ENCODE measurements around the gene FAM171A2. TPM values are rescaled to one million over a fixed set of nuclear protein-coding genes. Genes with fewer than 3 reads are reported as not detected.
A peak's percentile ranks its signal among the peaks of the same experiment; 100 is the strongest.
"Not testable (repeated sequence)": the region's sequence is repeated elsewhere in the genome, so short reads cannot be mapped to it uniquely, and the experiment has no call there.

FAM171A2 gene
- total RNA-seq, 2 donors from 2014 or later = 0.35 to 0.43 TPM

- H3K9me3 Mint-ChIP-seq = no peaks in the 10 kb centered on the region
- no peaks in the 10 kb centered on the region for H3K36me3 Mint-ChIP-seq
- ATAC-seq = peak in 1 of 2 donors; percentile 56
- no peak overlapping the region for H3K27ac Mint-ChIP-seq
- DNase-seq (ENCODE audit: low spot score in 2 of 2) = peak in 1 of 2 donors; percentile 69
Measured at GRCh38 chr17:44354582-44355561, 8.8 kb downstream of the FAM171A2 start.

- DNase-seq (ENCODE audit: low spot score in 2 of 2) = no peak
- H3K36me3 Mint-ChIP-seq = no peaks in the 10 kb centered on the region
- H3K9me3 Mint-ChIP-seq = no peaks in the 10 kb centered on the region
- peak; percentile 16 to 40 for ATAC-seq
- H3K27ac Mint-ChIP-seq = no peak overlapping the region
Measured at GRCh38 chr17:44353672-44354331, 9.9 kb downstream of the FAM171A2 start.

GRCh38 chr17:44352828-44353671, 10.6 kb downstream of the FAM171A2 start:
- no peaks in the 10 kb centered on the region for H3K36me3 Mint-ChIP-seq
- ATAC-seq (no peak), DNase-seq (ENCODE audit: low spot score in 2 of 2) (no peak)
- H3K27ac Mint-ChIP-seq = no peak overlapping the region
- no peaks in the 10 kb centered on the region for H3K9me3 Mint-ChIP-seq

GRCh38 chr17:44351961-44352827, 11.5 kb downstream of the FAM171A2 start:
- Mint-ChIP-seq H3K36me3 (no peaks in the 10 kb centered on the region), H3K27ac (no peak overlapping the region), H3K9me3 (no peaks in the 10 kb centered on the region)
- ATAC-seq (no peak), DNase-seq (ENCODE audit: low spot score in 2 of 2) (no peak)

DNA sequence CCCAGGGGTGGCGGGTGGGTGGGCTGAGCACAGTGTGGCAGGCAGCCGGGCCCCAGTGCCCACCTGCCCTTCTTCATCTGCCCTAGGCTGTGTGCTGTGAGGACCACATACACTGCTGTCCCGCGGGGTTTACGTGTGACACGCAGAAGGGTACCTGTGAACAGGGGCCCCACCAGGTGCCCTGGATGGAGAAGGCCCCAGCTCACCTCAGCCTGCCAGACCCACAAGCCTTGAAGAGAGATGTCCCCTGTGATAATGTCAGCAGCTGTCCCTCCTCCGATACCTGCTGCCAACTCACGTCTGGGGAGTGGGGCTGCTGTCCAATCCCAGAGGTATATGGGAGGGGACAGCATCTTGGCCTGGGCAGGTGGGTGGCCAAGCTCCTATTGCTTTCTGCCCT, 12.2 kb downstream of the FAM171A2 start:
- no peaks in the 10 kb centered on the region for H3K9me3 Mint-ChIP-seq
- ATAC-seq = no peak

GRCh38 chr17:44350733-44351226, 12.9 kb downstream of the FAM171A2 start:
- Mint-ChIP-seq H3K9me3 (no peaks in the 10 kb centered on the region), H3K27ac (no peak overlapping the region), H3K36me3 (no peaks in the 10 kb centered on the region)
- ATAC-seq (peak; percentile 54 to 80), DNase-seq (ENCODE audit: low spot score in 2 of 2) (peak; percentile 69 to 83)

More for the DNA sequence above, 12.2 kb downstream of the FAM171A2 start:
- Mint-ChIP-seq H3K36me3 (no peaks in the 10 kb centered on the region), H3K27ac (no peak overlapping the region)
- DNase-seq (ENCODE audit: low spot score in 2 of 2) = no peak

GRCh38 chr17:44349553-44350070, 14.0 kb downstream of the FAM171A2 start:
- Mint-ChIP-seq H3K36me3 (peaks cover 0 to 8% of the 10 kb centered on the region in 2 donors), H3K27ac (no peak overlapping the region), H3K9me3 (no peaks in the 10 kb centered on the region)
- ATAC-seq (no peak), DNase-seq (ENCODE audit: low spot score in 2 of 2) (no peak)

- Mint-ChIP-seq H3K36me3 (peaks cover 0 to 8% of the 10 kb centered on the region in 2 donors), H3K27ac (peak overlapping the region in 1 of 2 donors; percentile 46), H3K9me3 (no peaks in the 10 kb centered on the region)
- DNase-seq (ENCODE audit: low spot score in 2 of 2) = no peak
- no peak for ATAC-seq
Measured at GRCh38 chr17:44348988-44349364, 14.7 kb downstream of the FAM171A2 start.

- H3K9me3 Mint-ChIP-seq = no peaks in the 10 kb centered on the region
- no peak for DNase-seq (ENCODE audit: low spot score in 2 of 2)
- peak in 1 of 2 donors; percentile 40 for ATAC-seq
- peaks cover 0 to 8% of the 10 kb centered on the region in 2 donors for H3K36me3 Mint-ChIP-seq
- peak overlapping the region in 1 of 2 donors; percentile 46 for H3K27ac Mint-ChIP-seq
Measured at GRCh38 chr17:44348234-44348987, 15.2 kb downstream of the FAM171A2 start.

GRCh38 chr17:44347206-44348055, 16.2 kb downstream of the FAM171A2 start:
- DNase-seq (ENCODE audit: low spot score in 2 of 2); H3K9me3 Mint-ChIP-seq; ATAC-seq; H3K27ac Mint-ChIP-seq; H3K36me3 Mint-ChIP-seq: not testable (repeated sequence)

DNA sequence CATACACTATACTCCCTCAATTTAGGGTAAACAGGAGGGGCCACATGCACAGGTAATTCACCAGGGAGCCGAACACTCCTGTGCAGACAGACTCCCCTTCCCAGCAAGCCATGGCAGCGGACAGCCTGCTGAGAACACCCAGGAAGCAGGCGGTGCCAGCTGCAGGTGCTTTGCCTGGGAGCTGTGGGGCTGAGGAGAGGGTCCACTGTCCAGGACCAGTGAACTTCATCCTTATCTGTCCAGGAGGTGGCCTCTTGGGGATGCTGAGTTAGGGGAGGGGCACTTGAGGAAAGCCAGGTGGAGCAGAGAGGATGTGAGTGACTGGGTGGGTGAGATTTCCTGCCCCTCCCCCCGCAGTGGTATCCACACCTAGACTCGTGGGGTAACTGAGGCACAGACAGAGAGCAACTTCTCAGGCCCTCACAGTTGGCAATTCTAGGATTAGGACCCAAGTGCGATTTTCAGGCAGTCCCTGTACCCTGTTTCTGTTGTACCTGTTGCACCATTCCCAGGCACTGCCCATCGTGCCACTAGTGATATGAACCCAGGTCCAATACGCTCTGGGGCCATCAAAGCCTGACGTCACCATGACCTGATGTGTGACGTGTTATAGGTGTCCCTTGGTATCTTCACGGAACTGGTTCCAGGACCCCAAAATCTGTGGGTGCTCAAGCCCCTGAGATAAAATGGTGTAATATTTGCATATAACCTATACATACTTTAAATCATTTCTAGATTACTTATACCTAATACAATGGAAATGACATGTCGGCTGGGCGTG, 17.4 kb downstream of the FAM171A2 start:
- H3K36me3 Mint-ChIP-seq = peaks cover 0 to 8% of the 10 kb centered on the region in 2 donors
- DNase-seq (ENCODE audit: low spot score in 2 of 2) (no peak), ATAC-seq (no peak)
- peak overlapping the region in 1 of 2 donors; percentile 86 for H3K27ac Mint-ChIP-seq
- H3K9me3 Mint-ChIP-seq = no peaks in the 10 kb centered on the region

GRCh38 chr17:44345454-44346026, 18.1 kb downstream of the FAM171A2 start:
- no peaks in the 10 kb centered on the region for H3K9me3 Mint-ChIP-seq
- ATAC-seq = peak; percentile 6 to 17

GRCh38 chr17:44344939-44345453, 18.7 kb downstream of the FAM171A2 start, which contains the start of gene GRN:
Gene GRN (plus strand): TSS chr17:44345302. CDS start chr17:44349165, 3,863 bp downstream.
- DNase-seq (ENCODE audit: low spot score in 2 of 2) = peak; percentile 87 to 88
- Mint-ChIP-seq H3K9me3 (no peaks in the 10 kb centered on the region), H3K27ac (peak within 1 kb of the TSS; percentile 86 to 91), H3K36me3 (peaks cover 0 to 8% of the 10 kb centered on the region in 2 donors)
- ATAC-seq = peak; percentile 96 to 99

More at GRCh38 chr17:44345454-44346026, 18.1 kb downstream of the FAM171A2 start:
- peak in 1 of 2 donors; percentile 42 for DNase-seq (ENCODE audit: low spot score in 2 of 2)
- H3K36me3 Mint-ChIP-seq = peaks cover 0 to 8% of the 10 kb centered on the region in 2 donors
- peak overlapping the region; percentile 86 to 91 for H3K27ac Mint-ChIP-seq
